A673 (cell line): ENCODE results near the gene PPP1R2. TPM values are rescaled to one million over a fixed set of nuclear protein-coding genes. Genes with fewer than 3 reads are reported as not detected.
A peak's percentile ranks its signal among the peaks of the same experiment; 100 is the strongest.
"Not testable (repeated sequence)": the region's sequence is repeated elsewhere in the genome, so short reads cannot be mapped to it uniquely, and the experiment has no call there.

Experiments used
- BruUV-seq: library from RNA; stranded (reverse); fragments of 400-500 nt; replicated peaks from 2 replicates; lab custom pipeline; 2021; lab: Mats Ljungman, UMichigan
- CTCF ChIA-PET: fragments of 300-600 bp; sonication (Branson Sonifier 250); formaldehyde crosslinking; loops from one replicate; lab custom pipeline; 2022; ENCODE audit warnings: antibody characterized with exemption; lab: Charles Lee
- POLR2A ChIA-PET: fragments of 300-600 bp; sonication (Branson Sonifier 250); formaldehyde crosslinking; loops from one replicate; lab custom pipeline; 2022; ENCODE audit warnings: antibody characterized with exemption; ENCODE audit not compliant: low non-redundant PET; lab: Charles Lee
- DNase-seq: peaks from one replicate; pipeline ENCODE4 v3.0.0-alpha.2; 2015; ENCODE audit warnings: low spot score
- H3K27ac ChIP-seq: fragments of 200-600 bp; sonication (generic); 2 replicates; pipeline ENCODE4 v1.5.1; 2016; ENCODE audit warnings: mixed run types, low read depth, mild to moderate bottlenecking, mixed read lengths, antibody characterized with exemption, low read length; ENCODE audit not compliant: poor library complexity, severe bottlenecking
- H3K27me3 ChIP-seq: fragments of 200-600 bp; sonication (generic); replicated peaks from 2 replicates; pipeline ENCODE4 v1.6.1; 2017; ENCODE audit warnings: mixed run types, low read depth, mild to moderate bottlenecking, mixed read lengths, antibody characterized with exemption, low read length; ENCODE audit not compliant: insufficient read depth, poor library complexity
- H3K36me3 ChIP-seq: fragments of 200-600 bp; sonication (generic); 2 replicates; pipeline ENCODE4 v1.6.1; 2016; ENCODE audit warnings: mixed run types, mild to moderate bottlenecking, mixed read lengths, antibody characterized with exemption, low read length; ENCODE audit not compliant: insufficient read depth, poor library complexity, severe bottlenecking
- H3K4me1 ChIP-seq: fragments of 200-600 bp; sonication (generic); 2 replicates; pipeline ENCODE4 v1.6.1; 2017; ENCODE audit warnings: mixed run types, mild to moderate bottlenecking, mixed read lengths, antibody characterized with exemption, low read length; ENCODE audit not compliant: insufficient read depth, poor library complexity, severe bottlenecking
- H3K4me3 ChIP-seq: fragments of 200-600 bp; sonication (generic); 2 replicates; pipeline ENCODE4 v1.5.1; 2016; ENCODE audit warnings: low read depth, mixed run types, mild to moderate bottlenecking, mixed read lengths, low read length; ENCODE audit not compliant: poor library complexity, severe bottlenecking
- H3K9me3 ChIP-seq: fragments of 200-600 bp; sonication (generic); 2 replicates; pipeline ENCODE4 v1.6.1; 2016; ENCODE audit warnings: mixed run types, low read depth, mild to moderate bottlenecking, mixed read lengths, antibody characterized with exemption, low read length; ENCODE audit not compliant: poor library complexity, severe bottlenecking
- EZH2 ChIP-seq: fragments of 200-600 bp; sonication (generic); IDR thresholded peaks from 2 replicates; pipeline ENCODE4 v1.6.1; 2017; ENCODE audit warnings: borderline replicate concordance, low read depth, mild to moderate bottlenecking, mixed read lengths, antibody characterized with exemption, low read length; ENCODE audit not compliant: poor library complexity, severe bottlenecking
- intact Hi-C: fragments of 100-400 bp; cut with micrococcal nuclease; formaldehyde crosslinking; loops from one replicate; pipeline ENCODE4 v1.10.0; 2022; ENCODE audit not compliant: unreplicated experiment
- total RNA-seq: library from RNA; stranded (reverse); gene quantifications from 2 replicates; pipeline ENCODE4 v1.2.3, GENCODE V29; 2021
- TF ChIP-seq, protein P1 (sequence below): fragments of 300-800, 200-600 bp; sonication (generic); conservative IDR thresholded peaks from 2 replicates; pipeline ENCODE4 v1.5.1; 2017; ENCODE audit warnings: low read depth, mild to moderate bottlenecking, antibody characterized with exemption, low read length, moderate library complexity, mixed read lengths

PPP1R2 gene
- total RNA-seq, 1 experiment from 2014 or later: 45.5 TPM

DNA sequence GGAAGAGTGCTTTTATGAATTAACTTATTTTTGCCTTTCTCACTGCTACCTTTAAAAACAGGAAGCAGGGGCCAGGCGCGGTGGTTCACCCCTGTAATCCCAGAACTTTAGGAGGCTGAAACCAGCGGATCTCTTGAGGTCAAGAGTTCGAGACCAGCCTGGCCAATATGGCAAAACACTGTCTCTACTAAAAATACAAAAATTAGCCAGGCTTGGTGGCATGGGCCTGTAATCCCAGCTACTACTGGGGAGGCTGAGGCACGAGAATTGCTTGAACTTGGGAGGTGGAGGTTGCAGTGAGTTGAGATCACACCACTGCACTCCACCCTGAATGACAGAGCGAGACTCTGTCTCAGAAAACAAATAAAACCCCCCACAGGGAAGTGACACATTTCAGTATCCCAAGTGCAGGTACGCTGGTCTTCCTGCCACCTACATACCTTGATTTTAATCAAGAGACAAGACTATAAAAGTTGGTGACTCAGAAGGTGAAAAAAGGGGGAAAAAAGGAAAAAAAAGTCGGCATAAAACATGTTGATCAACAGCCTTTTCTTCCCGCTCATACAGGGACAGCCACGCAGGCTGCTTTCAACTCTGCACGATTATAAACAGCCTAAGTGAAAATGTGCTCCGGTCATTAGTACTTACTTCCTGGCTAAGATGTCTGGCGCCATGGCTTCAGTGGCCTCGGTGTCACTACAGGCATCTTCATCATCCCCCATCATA, 18.8 kb downstream of the PPP1R2 start:
- Histone ChIP-seq H3K4me3 (no peak overlapping the region), H3K4me1 (no peaks in the 10 kb centered on the region), H3K27ac (no peak overlapping the region), H3K36me3 (no peaks in the 10 kb centered on the region), H3K27me3 (no peaks in the 10 kb centered on the region), H3K9me3 (no peaks in the 10 kb centered on the region)
- no peak for DNase-seq
- intact Hi-C loops: loop anchor here (5.0 kb wide), 1 partner anchor 852 kb away; the partner anchor contains the start of gene LSG1
- BruUV-seq: no TSS peak
- POLR2A ChIA-PET: no interaction called here
- TF ChIP-seq, protein P1, sequence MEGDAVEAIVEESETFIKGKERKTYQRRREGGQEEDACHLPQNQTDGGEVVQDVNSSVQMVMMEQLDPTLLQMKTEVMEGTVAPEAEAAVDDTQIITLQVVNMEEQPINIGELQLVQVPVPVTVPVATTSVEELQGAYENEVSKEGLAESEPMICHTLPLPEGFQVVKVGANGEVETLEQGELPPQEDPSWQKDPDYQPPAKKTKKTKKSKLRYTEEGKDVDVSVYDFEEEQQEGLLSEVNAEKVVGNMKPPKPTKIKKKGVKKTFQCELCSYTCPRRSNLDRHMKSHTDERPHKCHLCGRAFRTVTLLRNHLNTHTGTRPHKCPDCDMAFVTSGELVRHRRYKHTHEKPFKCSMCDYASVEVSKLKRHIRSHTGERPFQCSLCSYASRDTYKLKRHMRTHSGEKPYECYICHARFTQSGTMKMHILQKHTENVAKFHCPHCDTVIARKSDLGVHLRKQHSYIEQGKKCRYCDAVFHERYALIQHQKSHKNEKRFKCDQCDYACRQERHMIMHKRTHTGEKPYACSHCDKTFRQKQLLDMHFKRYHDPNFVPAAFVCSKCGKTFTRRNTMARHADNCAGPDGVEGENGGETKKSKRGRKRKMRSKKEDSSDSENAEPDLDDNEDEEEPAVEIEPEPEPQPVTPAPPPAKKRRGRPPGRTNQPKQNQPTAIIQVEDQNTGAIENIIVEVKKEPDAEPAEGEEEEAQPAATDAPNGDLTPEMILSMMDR: no peak
- no peak for TF ChIP-seq EZH2
- CTCF ChIA-PET: interaction anchor here (2.8 kb wide), 1 partner anchor 253 kb away, joined by 11 read pairs; the partner anchor contains the start of gene XXYLT1

DNA sequence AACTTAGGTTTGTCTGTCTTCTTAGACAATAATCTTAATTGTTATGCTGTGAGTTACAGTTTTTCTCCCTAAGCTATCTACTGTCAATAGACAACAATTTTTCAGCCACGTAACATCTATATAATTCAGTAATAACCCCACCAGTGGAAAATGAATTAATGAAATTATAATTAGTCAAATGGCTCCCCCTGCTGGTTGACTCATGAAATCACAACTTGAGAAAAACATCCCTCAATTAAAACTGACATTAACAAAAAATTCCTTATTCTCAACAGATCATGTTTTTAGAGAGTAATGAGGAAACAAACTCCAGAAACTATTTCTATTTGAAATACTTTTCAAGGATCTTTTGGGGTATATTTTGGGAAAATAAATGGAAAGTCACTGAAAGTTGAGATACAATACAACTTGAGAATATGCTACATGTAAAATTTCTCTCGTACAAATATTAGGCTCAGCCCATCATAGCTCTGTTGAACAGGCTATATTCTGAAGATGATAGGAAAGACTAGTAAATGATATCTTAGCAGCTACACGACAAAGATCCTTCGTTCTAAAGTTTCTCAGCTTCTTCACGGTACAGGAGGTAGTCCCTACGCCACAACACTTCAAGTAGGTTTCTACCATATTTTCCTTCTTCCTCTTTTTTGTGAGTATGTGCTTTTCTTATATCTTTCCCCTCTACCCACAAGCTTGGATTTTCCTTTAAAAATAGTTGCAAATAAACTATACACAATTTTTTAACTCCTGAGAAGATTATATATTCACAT, 20.7 kb downstream of the PPP1R2 start:
- no peaks in the 10 kb centered on the region for H3K9me3 ChIP-seq
- intact Hi-C loops: loop anchor here (1.0 to 5.0 kb wide), 3 partner anchors 251 to 850 kb away; partner anchors contain the start of genes LSG1 and XXYLT1
- no TSS peak for BruUV-seq
- H3K27ac ChIP-seq: no peak overlapping the region
- H3K4me3 ChIP-seq: no peak overlapping the region
- DNase-seq: peak; percentile 64
- TF ChIP-seq EZH2: no peak
- TF ChIP-seq, protein P1: peak; percentile 76
- H3K4me1 ChIP-seq: no peaks in the 10 kb centered on the region
- no peaks in the 10 kb centered on the region for H3K27me3 ChIP-seq
- POLR2A ChIA-PET: no interaction called here
- H3K36me3 ChIP-seq: no peaks in the 10 kb centered on the region
- CTCF ChIA-PET: interaction anchor here (2.8 kb wide), 1 partner anchor 251 kb away, joined by 11 read pairs; the partner anchor contains the start of gene XXYLT1

DNA sequence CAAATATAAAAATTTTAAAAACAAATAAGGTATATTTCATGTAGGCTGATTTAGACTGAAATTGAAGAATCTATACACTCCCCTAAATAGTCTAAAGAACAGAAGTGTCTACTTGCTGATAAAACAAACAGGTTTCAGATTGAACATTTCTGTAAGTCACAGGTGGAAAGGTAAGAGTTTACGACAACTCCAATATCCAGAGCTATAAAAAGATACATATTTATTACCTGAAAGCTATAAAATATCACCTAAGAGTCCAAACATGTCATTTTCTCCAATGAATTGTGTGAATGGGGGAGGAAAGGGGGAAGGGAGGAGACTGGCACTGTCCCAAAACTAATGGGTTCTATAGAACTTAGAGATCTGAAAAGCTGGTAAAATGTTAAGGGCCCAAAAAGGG, 26.1 kb downstream of the PPP1R2 start:
- Histone ChIP-seq H3K27ac (no peak overlapping the region), H3K27me3 (no peaks in the 10 kb centered on the region), H3K9me3 (no peaks in the 10 kb centered on the region), H3K4me1 (no peaks in the 10 kb centered on the region), H3K4me3 (no peak overlapping the region), H3K36me3 (peaks cover 4% of the 10 kb centered on the region)
- POLR2A ChIA-PET: no interaction called here
- BruUV-seq: no TSS peak
- intact Hi-C loops: no loop called here
- DNase-seq: no peak
- CTCF ChIA-PET: interaction anchor here (0.5 kb wide), 1 partner anchor 1116 kb away, joined by 4 read pairs; no protein-coding TSS in a partner anchor
- TF ChIP-seq EZH2: no peak
- TF ChIP-seq, protein P1: no peak

DNA sequence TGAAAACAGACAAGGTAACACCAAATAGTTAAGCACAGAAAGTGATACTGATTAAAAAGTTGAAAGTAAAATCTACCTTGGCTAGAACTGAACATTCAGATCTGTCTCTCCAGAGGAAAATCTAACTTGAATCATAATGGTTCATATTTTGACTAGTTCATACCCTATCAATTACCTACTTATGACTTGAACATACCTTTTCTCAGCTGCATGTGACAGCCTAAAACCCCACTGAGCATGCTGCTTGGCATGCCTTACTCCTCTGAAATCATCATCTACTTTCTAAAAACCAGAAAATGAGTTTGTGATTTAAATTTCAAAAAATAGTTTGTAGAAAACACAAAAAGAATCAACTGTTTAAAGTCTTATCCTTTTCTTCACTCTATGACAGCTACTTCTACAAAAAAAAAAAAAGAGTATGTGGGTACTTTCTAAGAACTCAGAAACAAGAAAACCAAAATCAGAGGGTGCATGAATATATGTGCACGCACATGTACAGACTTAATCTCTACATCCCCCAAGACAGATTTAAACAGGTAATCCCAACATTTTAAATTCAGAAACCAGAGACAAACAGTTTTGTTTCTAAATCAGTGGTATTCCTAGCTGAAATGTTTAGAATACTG, 28.4 kb downstream of the PPP1R2 start:
- POLR2A ChIA-PET, H3K4me3 ChIP-seq, H3K27me3 ChIP-seq, BruUV-seq, H3K9me3 ChIP-seq, H3K4me1 ChIP-seq, H3K27ac ChIP-seq, CTCF ChIA-PET, H3K36me3 ChIP-seq, DNase-seq: not testable (repeated sequence)
- intact Hi-C loops: loop anchor here (5.0 kb wide), 1 partner anchor 57 kb away; no protein-coding TSS in a partner anchor
